NCI-H774 (cell line): ENCODE data around the gene VIPR2.

Source experiments
- DNase-seq: peaks from one replicate; lab custom pipeline; 2025; lab: John Stamatoyannopoulos, UW

The VIPR2 gene

GRCh38 chr7:159025161-159025779 lies 119.4 kb downstream of the VIPR2 start:
- no peak for DNase-seq

GRCh38 chr7:159024280-159024951 lies 120.3 kb downstream of the VIPR2 start:
- no peak for DNase-seq

GRCh38 chr7:159023746-159024145 lies 120.9 kb downstream of the VIPR2 start:
- no peak for DNase-seq

GRCh38 chr7:159023206-159023605 lies 121.5 kb downstream of the VIPR2 start:
- no peak for DNase-seq

GRCh38 chr7:159022238-159022993 lies 122.3 kb downstream of the VIPR2 start:
- DNase-seq, result no peak

- DNase-seq, result no peak
Measured at GRCh38 chr7:159020987-159021386, 123.7 kb downstream of the VIPR2 start.

GRCh38 chr7:159019111-159019510 lies 125.6 kb downstream of the VIPR2 start:
- DNase-seq, result no peak

- no peak for DNase-seq
Measured at GRCh38 chr7:159017741-159018140, 126.9 kb downstream of the VIPR2 start.

- no peak for DNase-seq
Measured at GRCh38 chr7:159017210-159017609, 127.5 kb downstream of the VIPR2 start.

- no peak for DNase-seq
Measured at GRCh38 chr7:159016591-159016990, 128.1 kb downstream of the VIPR2 start.

- no peak for DNase-seq
Measured at GRCh38 chr7:159015454-159016410, 128.9 kb downstream of the VIPR2 start.

GRCh38 chr7:159015081-159015453 lies 129.6 kb downstream of the VIPR2 start:
- no peak for DNase-seq

GRCh38 chr7:159014297-159015062 lies 130.2 kb downstream of the VIPR2 start:
- no peak for DNase-seq

- DNase-seq, result no peak
Measured at GRCh38 chr7:159013825-159014289, 130.8 kb downstream of the VIPR2 start.

GRCh38 chr7:159013181-159013690 lies 131.4 kb downstream of the VIPR2 start:
- DNase-seq, result no peak

- no peak for DNase-seq
Measured at GRCh38 chr7:159012353-159013069, 132.2 kb downstream of the VIPR2 start.

- no peak for DNase-seq
Measured at GRCh38 chr7:159011722-159012022, 133.0 kb downstream of the VIPR2 start.

GRCh38 chr7:159010937-159011721 lies 133.5 kb downstream of the VIPR2 start:
- no peak for DNase-seq

GRCh38 chr7:159010411-159010810 lies 134.3 kb downstream of the VIPR2 start:
- no peak for DNase-seq

- no peak for DNase-seq
Measured at GRCh38 chr7:159009951-159010350, 134.7 kb downstream of the VIPR2 start.
